NCI-H2196 (cell line): ENCODE data around the gene PEPD.

Experiments
- DNase-seq: peaks from one replicate; lab custom pipeline; 2025; ENCODE audit not compliant: unreplicated experiment; lab: John Stamatoyannopoulos, UW

The PEPD gene

GRCh38 chr19:33441277-33441699, 80.3 kb downstream of the PEPD start:
- DNase-seq: no peak

- DNase-seq: no peak
Measured at GRCh38 chr19:33440682-33441081, 80.9 kb downstream of the PEPD start.

- DNase-seq: no peak
Measured at GRCh38 chr19:33440241-33440640, 81.3 kb downstream of the PEPD start.

- DNase-seq: no peak
Measured at GRCh38 chr19:33438987-33439781, 82.4 kb downstream of the PEPD start.

GRCh38 chr19:33437821-33438671, 83.5 kb downstream of the PEPD start:
- DNase-seq: peak; percentile 84

- DNase-seq: no peak
Measured at GRCh38 chr19:33437393-33437820, 84.2 kb downstream of the PEPD start.

- no peak for DNase-seq
Measured at GRCh38 chr19:33436360-33437345, 84.9 kb downstream of the PEPD start.

- no peak for DNase-seq
Measured at GRCh38 chr19:33435706-33436359, 85.8 kb downstream of the PEPD start.

- DNase-seq: no peak
Measured at GRCh38 chr19:33434886-33435705, 86.5 kb downstream of the PEPD start.

- no peak for DNase-seq
Measured at GRCh38 chr19:33434069-33434885, 87.3 kb downstream of the PEPD start.

GRCh38 chr19:33432446-33433170, 89.0 kb downstream of the PEPD start:
- DNase-seq: no peak

- DNase-seq: no peak
Measured at GRCh38 chr19:33432015-33432414, 89.6 kb downstream of the PEPD start.

- peak; percentile 78 for DNase-seq
Measured at GRCh38 chr19:33430674-33431277, 90.8 kb downstream of the PEPD start.

GRCh38 chr19:33429891-33430673, 91.5 kb downstream of the PEPD start:
- no peak for DNase-seq

GRCh38 chr19:33428627-33429125, 92.9 kb downstream of the PEPD start:
- DNase-seq: no peak

GRCh38 chr19:33427801-33428626, 93.6 kb downstream of the PEPD start:
- DNase-seq: no peak
